Embryonic facial prominence (tissue), 1 donor: ENCODE data around the gene FOS.
A peak's percentile ranks its signal among the peaks of the same experiment; 100 is the strongest.
"Not testable (repeated sequence)": the region's sequence is repeated elsewhere in the genome, so short reads cannot be mapped to it uniquely, and the experiment has no call there.

Experiments
- DNase-seq: peaks from one replicate; pipeline ENCODE4 v3.0.0-alpha.2; 2016; ENCODE audit errors: extremely low spot score

FOS gene

GRCh38 chr14:75294649-75295033 is 16.0 kb downstream of the FOS start:
- peak; percentile 27 for DNase-seq

- no peak for DNase-seq
These were observed 16.4 kb downstream of the FOS start for GRCh38 chr14:75295061-75295461.

GRCh38 chr14:75295491-75296345 is 17.1 kb downstream of the FOS start:
- DNase-seq = peak; percentile 84

- no peak for DNase-seq
These were observed 18.9 kb downstream of the FOS start for GRCh38 chr14:75297411-75298040.

GRCh38 chr14:75298187-75298965 is 19.7 kb downstream of the FOS start:
- DNase-seq = no peak

GRCh38 chr14:75299059-75299458 is 20.4 kb downstream of the FOS start:
- no peak for DNase-seq

GRCh38 chr14:75299576-75299975 is 20.9 kb downstream of the FOS start:
- no peak for DNase-seq

GRCh38 chr14:75301666-75302325 is 23.2 kb downstream of the FOS start:
- no peak for DNase-seq

GRCh38 chr14:75303381-75303789 is 24.8 kb downstream of the FOS start:
- DNase-seq = peak; percentile 74

- DNase-seq = not testable (repeated sequence)
These were observed 27.8 kb downstream of the FOS start for GRCh38 chr14:75306410-75306809.

GRCh38 chr14:75306927-75307699 is 28.5 kb downstream of the FOS start:
- DNase-seq = no peak

GRCh38 chr14:75307700-75308379 is 29.2 kb downstream of the FOS start:
- peak; percentile 69 for DNase-seq

- not testable (repeated sequence) for DNase-seq
These were observed 30.4 kb downstream of the FOS start for GRCh38 chr14:75308991-75309390.

- not testable (repeated sequence) for DNase-seq
These were observed 30.9 kb downstream of the FOS start for GRCh38 chr14:75309561-75309960.

GRCh38 chr14:75310295-75311111 is 31.9 kb downstream of the FOS start:
- DNase-seq = peak; percentile 85

- DNase-seq = no peak
These were observed 32.7 kb downstream of the FOS start for GRCh38 chr14:75311356-75311755.

- no peak for DNase-seq
These were observed 33.7 kb downstream of the FOS start for GRCh38 chr14:75312341-75312740.

- no peak for DNase-seq
These were observed 34.7 kb downstream of the FOS start for GRCh38 chr14:75313294-75313693.

GRCh38 chr14:75315144-75315543 is 36.5 kb downstream of the FOS start:
- DNase-seq = no peak

GRCh38 chr14:75317148-75317547 is 38.5 kb downstream of the FOS start:
- no peak for DNase-seq
